Nephron (organoid): ENCODE data around the gene AKR1B1.

Experiments
- H3K27ac Mint-ChIP-seq, 3 experiments: 2 replicates each; pipeline ENCODE4 v1.8.0; 2020; ENCODE audit warnings: mixed read lengths in 3 of 3, mild to moderate bottlenecking in 2 of 3, moderate library complexity in 1 of 3
- H3K27me3 Mint-ChIP-seq: 2 replicates; pipeline ENCODE4 v1.8.0; 2021; ENCODE audit warnings: low read depth, mild to moderate bottlenecking, moderate library complexity, mixed read lengths
- H3K36me3 Mint-ChIP-seq: 2 replicates; pipeline ENCODE4 v1.8.0; 2020; ENCODE audit warnings: low read depth, mixed read lengths
- H3K4me1 Mint-ChIP-seq: 2 replicates; pipeline ENCODE4 v1.8.0; 2020; ENCODE audit warnings: mixed read lengths
- H3K4me3 Mint-ChIP-seq, 3 experiments: 2 replicates each; pipeline ENCODE4 v1.8.0; 2020; ENCODE audit warnings: mild to moderate bottlenecking in 3 of 3, mixed read lengths in 3 of 3, moderate library complexity in 2 of 3
- H3K9me3 Mint-ChIP-seq: 2 replicates; pipeline ENCODE4 v1.8.0; 2020; ENCODE audit warnings: mixed read lengths
- TF ChIP-seq, protein P1 (sequence below), 3 experiments: fragments of 200-600 bp; sonication (generic); IDR thresholded peaks; one replicate each; pipeline ENCODE4 v1.5.0; 2021; ENCODE audit warnings: antibody characterized with exemption in 3 of 3; ENCODE audit not compliant: unreplicated experiment in 3 of 3

The AKR1B1 gene

DNA sequence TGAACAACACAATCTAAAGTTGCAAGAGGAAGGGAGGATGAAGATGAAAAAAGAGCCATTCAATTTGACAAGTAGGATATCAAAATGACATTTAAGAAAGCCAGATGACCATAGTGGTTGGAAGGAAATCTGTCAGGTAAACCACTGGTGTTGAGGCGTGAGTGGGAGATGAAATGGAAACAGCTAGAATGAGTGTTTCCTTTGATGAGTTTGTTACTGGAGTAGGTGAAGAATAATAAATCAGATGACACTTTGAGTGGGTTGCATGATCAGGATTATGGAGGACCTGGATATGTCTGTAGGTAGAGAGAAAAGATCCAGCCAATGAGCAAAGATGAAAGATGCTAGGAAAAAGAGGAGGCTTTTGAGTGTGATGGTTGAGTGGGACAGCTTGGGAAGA, 33.1 kb downstream of the AKR1B1 start:
- Mint-ChIP-seq H3K4me3 (no peak overlapping the region), H3K36me3 (no peaks in the 10 kb centered on the region), H3K9me3 (no peaks in the 10 kb centered on the region), H3K27ac (no peak overlapping the region), H3K4me1 (peaks cover 5% of the 10 kb centered on the region), H3K27me3 (peaks cover under 1% of the 10 kb centered on the region)
- TF ChIP-seq, protein P1, sequence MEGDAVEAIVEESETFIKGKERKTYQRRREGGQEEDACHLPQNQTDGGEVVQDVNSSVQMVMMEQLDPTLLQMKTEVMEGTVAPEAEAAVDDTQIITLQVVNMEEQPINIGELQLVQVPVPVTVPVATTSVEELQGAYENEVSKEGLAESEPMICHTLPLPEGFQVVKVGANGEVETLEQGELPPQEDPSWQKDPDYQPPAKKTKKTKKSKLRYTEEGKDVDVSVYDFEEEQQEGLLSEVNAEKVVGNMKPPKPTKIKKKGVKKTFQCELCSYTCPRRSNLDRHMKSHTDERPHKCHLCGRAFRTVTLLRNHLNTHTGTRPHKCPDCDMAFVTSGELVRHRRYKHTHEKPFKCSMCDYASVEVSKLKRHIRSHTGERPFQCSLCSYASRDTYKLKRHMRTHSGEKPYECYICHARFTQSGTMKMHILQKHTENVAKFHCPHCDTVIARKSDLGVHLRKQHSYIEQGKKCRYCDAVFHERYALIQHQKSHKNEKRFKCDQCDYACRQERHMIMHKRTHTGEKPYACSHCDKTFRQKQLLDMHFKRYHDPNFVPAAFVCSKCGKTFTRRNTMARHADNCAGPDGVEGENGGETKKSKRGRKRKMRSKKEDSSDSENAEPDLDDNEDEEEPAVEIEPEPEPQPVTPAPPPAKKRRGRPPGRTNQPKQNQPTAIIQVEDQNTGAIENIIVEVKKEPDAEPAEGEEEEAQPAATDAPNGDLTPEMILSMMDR (IDR thresholded peaks at IDR 0.05; ENCODE audit: unreplicated experiment in 3 of 3): no peak

DNA sequence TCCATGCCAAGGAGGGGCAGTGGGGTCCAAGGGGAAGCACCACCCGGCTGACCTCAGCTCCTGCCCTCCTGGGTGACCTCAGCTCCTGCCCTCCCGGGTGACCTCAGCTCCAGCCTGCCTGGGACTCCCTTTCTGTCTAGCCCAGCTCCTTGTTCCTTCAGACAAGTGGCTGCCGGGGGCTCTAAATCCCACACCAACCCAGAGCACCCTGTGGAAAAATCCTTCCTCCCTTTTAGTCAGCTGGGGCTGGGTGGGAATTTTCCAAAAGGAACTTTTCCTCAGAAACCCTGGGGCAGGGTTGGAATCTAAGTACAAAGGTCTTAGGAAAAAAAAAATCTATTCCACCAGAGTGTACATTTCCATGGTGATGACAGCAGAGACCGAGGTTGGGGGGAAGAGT, 36.3 kb downstream of the AKR1B1 start:
- peaks cover 2% of the 10 kb centered on the region for H3K9me3 Mint-ChIP-seq
- no peaks in the 10 kb centered on the region for H3K36me3 Mint-ChIP-seq
- TF ChIP-seq, protein P1 (IDR thresholded peaks at IDR 0.05; ENCODE audit: unreplicated experiment in 3 of 3): no peak

DNA sequence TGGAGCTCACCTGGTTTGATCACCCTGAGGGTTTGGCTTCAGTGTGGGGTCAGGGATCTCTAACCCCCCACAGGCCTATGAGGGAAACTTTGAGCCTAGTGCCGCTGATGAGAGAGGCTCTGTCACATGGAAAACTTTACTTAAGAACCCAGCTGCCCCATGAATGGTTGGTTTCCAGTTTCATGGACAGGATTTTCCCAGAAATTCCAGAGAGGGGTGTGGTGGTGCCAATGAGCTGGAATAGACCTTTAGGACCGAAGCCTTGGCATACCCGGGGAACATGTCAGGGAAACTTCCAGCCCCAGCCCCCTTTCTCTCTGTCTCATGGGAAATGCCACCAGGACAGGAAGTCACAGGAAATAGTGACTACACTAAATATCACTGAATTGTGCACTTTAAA, 36.9 kb downstream of the AKR1B1 start:
- peaks cover 14% of the 10 kb centered on the region for H3K27me3 Mint-ChIP-seq
- H3K4me3 Mint-ChIP-seq: no peak overlapping the region
- no peak overlapping the region for H3K27ac Mint-ChIP-seq
- peaks cover 13% of the 10 kb centered on the region for H3K4me1 Mint-ChIP-seq
- peaks cover 2% of the 10 kb centered on the region for H3K9me3 Mint-ChIP-seq
- no peaks in the 10 kb centered on the region for H3K36me3 Mint-ChIP-seq
- TF ChIP-seq, protein P1 (IDR thresholded peaks at IDR 0.05; ENCODE audit: unreplicated experiment in 3 of 3): no peak

More for the DNA sequence above, 36.3 kb downstream of the AKR1B1 start:
- peaks cover 14% of the 10 kb centered on the region for H3K27me3 Mint-ChIP-seq
- H3K27ac Mint-ChIP-seq: no peak overlapping the region
- peaks cover 13% of the 10 kb centered on the region for H3K4me1 Mint-ChIP-seq
- no peak overlapping the region for H3K4me3 Mint-ChIP-seq

DNA sequence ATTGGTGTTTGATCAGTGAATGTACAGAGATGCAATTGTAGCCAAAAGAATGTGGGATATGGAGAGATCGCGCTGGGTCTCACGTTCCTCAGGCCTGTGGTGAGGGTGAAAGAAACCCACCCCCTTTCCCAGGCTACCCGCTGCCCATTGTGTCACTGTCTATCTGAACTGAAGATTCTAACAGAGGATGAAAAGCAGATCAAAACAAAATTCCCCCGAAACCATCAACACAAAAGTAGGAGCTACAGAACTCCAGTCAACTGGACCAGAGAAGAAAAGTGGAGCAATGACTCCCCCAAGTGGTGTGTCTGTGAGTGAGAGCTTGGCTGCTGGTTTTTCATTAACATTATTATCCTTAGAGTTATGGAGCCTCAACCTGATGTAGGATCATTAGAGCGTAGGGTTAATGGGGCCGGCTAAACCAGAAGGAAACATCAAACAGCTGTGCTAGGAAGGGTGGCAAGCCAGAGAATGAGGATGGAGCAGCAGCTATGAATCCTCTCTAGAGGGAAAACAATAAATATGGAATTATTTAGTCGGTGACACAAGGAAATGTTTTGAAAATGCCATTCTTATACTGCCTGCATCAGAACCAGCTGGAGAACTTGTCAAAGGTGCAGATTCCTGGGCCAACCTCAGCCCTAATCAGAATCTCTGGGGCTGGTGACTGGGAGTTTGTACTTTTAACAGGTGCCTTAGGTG, 38.3 kb downstream of the AKR1B1 start:
- Mint-ChIP-seq H3K27me3 (peaks cover 14% of the 10 kb centered on the region), H3K9me3 (peaks cover 2% of the 10 kb centered on the region), H3K4me1 (peaks cover 13% of the 10 kb centered on the region), H3K27ac (no peak overlapping the region), H3K4me3 (no peak overlapping the region), H3K36me3 (no peaks in the 10 kb centered on the region)
- TF ChIP-seq, protein P1 (IDR thresholded peaks at IDR 0.05; ENCODE audit: unreplicated experiment in 3 of 3): peak; percentile 50 to 69 (median 56)

DNA sequence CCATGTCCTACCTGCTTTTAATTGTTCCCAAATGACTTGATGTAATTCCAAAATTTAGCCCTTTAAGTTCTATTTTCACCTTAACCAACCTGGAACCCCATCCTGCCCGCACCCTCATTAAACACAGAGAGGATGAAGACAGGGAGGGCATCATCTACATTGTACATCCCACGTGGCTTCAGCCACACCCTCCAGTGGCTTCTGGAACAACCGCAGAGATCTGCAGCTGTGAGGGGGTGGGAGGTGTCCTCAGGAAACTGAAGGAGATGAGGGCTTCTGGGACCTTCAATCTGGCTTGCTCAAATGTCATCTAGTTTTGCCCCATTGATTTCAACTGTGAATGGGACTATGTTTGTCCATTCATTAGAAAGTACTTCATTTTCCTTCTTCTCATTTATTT, 39.0 kb downstream of the AKR1B1 start:
- TF ChIP-seq, protein P1 (IDR thresholded peaks at IDR 0.05; ENCODE audit: unreplicated experiment in 3 of 3): no peak
- no peak overlapping the region for H3K27ac Mint-ChIP-seq
- peaks cover 13% of the 10 kb centered on the region for H3K4me1 Mint-ChIP-seq
- peaks cover 2% of the 10 kb centered on the region for H3K9me3 Mint-ChIP-seq
- no peaks in the 10 kb centered on the region for H3K36me3 Mint-ChIP-seq
- H3K27me3 Mint-ChIP-seq: peaks cover 14% of the 10 kb centered on the region
- H3K4me3 Mint-ChIP-seq: no peak overlapping the region

DNA sequence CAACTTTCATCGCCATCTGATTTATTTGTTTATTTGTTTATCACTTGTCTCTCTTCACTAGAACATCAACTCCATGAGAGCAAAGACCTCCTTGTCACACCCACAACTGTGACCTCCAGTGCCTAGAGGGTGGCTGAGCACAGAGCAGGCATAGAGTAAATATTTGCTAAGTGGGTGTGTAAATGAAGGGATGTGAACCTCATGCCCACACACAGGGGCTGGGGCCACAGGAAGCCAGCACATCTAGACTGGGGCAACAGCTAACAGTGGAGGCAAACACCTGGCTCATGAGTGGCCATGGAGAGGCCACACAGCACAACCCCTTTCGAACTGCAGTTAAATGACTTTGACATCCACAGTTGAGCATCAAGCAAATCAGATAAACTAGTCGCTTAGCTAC, 39.8 kb downstream of the AKR1B1 start:
- TF ChIP-seq, protein P1 (IDR thresholded peaks at IDR 0.05; ENCODE audit: unreplicated experiment in 3 of 3): no peak
- Mint-ChIP-seq H3K4me3 (no peak overlapping the region), H3K36me3 (no peaks in the 10 kb centered on the region), H3K27ac (no peak overlapping the region), H3K27me3 (peaks cover 14% of the 10 kb centered on the region), H3K4me1 (peaks cover 17% of the 10 kb centered on the region), H3K9me3 (peaks cover 2% of the 10 kb centered on the region)
